GM18526 (cell line): ENCODE measurements around the gene OSBPL9.

Source experiments
- POLR2A ChIP-seq: IDR thresholded peaks from 3 replicates; pipeline ENCODE4 v1.6.1; 2011; ENCODE audit not compliant: insufficient read length; ENCODE audit errors: extremely low read depth

Gene OSBPL9

GRCh38 chr1:51693419-51694155 is 76.7 kb downstream of the OSBPL9 start:
- no peak for TF ChIP-seq POLR2A

- no peak for TF ChIP-seq POLR2A
These were observed 80.3 kb downstream of the OSBPL9 start for GRCh38 chr1:51697166-51697565.

DNA sequence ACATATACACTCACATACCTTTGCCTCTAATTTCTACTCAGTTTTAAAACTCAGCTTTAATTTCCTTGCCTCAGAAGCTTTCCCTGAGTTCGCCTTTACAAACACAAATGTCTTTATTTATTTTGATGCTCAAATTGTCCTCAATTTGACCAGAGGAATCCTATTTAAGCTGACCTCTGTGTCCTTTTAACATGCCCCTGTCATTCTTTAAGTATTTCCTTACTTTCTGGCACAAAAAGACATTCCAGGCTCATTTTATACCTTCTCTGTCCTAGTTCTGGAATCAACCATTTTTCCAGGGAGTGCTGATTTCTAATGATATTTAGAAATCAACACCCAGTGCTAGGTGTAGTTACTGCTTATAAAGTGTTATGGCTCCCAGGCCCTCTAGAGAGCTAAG is 82.5 kb downstream of the OSBPL9 start:
- no peak for TF ChIP-seq POLR2A

DNA sequence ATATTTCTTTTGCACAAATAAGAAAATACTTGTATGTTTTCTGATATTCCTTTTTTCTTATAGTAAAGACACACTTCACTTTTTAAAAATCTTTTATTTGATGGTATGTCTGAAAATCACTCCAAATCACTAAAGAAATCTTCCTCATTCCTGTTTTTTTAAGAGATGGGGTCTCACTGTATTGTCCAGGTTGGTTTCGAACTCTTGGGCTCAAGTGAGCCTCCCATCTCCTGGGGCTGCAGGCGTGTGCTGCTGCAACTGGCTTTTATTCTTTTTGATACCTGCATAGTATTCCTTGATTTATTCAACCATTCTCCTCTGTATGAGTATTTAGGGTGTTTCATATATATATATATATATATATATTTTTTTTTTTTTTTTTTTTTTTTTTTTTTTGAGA is 88.1 kb downstream of the OSBPL9 start:
- no peak for TF ChIP-seq POLR2A

GRCh38 chr1:51708911-51709760 is 92.2 kb downstream of the OSBPL9 start:
- TF ChIP-seq POLR2A, result no peak

- no peak for TF ChIP-seq POLR2A
These were observed 93.1 kb downstream of the OSBPL9 start for GRCh38 chr1:51709951-51710350.

- no peak for TF ChIP-seq POLR2A
These were observed 95.7 kb downstream of the OSBPL9 start for GRCh38 chr1:51712590-51712989.

GRCh38 chr1:51714374-51715019 is 97.6 kb downstream of the OSBPL9 start:
- no peak for TF ChIP-seq POLR2A

GRCh38 chr1:51715369-51715768 is 98.5 kb downstream of the OSBPL9 start:
- no peak for TF ChIP-seq POLR2A

DNA sequence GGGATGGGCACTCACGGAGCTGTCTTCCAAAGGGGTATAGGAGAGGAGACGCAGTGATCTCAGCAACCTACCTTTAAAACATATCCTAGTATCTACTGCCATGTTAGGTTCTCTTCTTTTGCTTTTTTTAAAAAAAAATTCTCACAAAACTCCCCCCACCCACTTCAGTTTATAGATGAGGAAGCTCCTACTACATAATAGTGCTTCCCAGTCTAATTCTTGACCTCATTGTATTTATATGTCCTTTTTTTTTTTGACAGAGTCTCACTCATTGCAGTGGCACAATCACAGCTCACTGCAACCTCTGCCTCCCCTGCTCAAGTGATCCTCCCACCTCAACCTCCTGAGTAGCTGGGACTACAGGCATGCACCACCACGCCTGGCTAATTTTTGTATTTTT is 99.9 kb downstream of the OSBPL9 start:
- no peak for TF ChIP-seq POLR2A

DNA sequence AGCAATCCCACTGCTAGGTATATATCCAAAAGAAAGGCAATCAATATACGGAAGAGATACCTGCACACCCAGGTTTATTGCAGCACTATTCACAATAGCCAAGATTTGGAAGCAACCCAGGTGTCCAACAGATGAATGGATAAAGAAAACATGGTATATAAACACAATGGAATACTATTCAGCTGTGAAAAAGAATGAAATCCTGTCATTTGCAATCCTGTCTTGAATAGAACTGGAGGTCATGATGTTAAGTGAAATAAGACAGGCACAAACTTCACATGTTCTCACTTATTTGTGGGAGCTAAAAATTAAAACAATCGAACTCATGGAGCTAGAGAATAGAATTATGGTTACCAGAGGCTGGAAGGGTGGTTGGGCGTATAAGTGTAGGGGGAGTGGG is 101.0 kb downstream of the OSBPL9 start:
- no peak for TF ChIP-seq POLR2A

DNA sequence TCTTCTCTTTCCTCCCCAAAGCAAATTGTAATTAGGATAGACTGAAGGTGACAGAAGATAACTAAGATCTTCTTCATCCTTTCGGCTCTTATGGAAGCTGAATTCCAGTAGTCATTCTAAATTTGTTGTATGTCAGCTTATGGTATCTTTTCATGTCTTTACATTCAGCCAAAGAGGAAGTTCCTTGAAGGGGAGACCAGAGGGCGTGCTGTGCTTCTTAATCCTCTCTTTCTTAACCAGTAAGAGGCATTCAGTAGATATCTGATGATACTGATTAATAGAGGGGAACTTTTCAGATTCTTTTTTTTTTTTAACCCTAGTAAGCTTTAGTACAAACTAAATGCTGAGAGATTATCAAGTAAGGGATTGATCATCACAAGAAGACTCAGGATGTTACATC is 102.3 kb downstream of the OSBPL9 start:
- no peak for TF ChIP-seq POLR2A

- TF ChIP-seq POLR2A, result no peak
These were observed 107.9 kb downstream of the OSBPL9 start for GRCh38 chr1:51724797-51725196.

- no peak for TF ChIP-seq POLR2A
These were observed 109.2 kb downstream of the OSBPL9 start for GRCh38 chr1:51726051-51726450.

- no peak for TF ChIP-seq POLR2A
These were observed 109.8 kb downstream of the OSBPL9 start for GRCh38 chr1:51726544-51727225.
